PC-3 (cell line): ENCODE results near the gene DOCK1. TPM values are rescaled to one million over a fixed set of nuclear protein-coding genes. Genes with fewer than 3 reads are reported as not detected.

Experiments used
- ATAC-seq: fragments of 200-7000 bp; cut with Tn5 transposase; 2 replicates; pipeline ENCODE4 v1.9.1; 2020; ENCODE audit warnings: mild to moderate bottlenecking, moderate library complexity
- BruUV-seq: library from RNA; stranded (reverse); fragments of 400-500 nt; replicated peaks from 2 replicates; lab custom pipeline; 2021; lab: Mats Ljungman, UMichigan
- CTCF ChIA-PET: fragments of 300-600 bp; sonication (Branson Sonifier 250); formaldehyde crosslinking; loops from one replicate; lab custom pipeline; 2022; ENCODE audit warnings: antibody characterized with exemption; lab: Charles Lee
- POLR2A ChIA-PET: fragments of 300-600 bp; sonication (Branson Sonifier 250); formaldehyde crosslinking; loops from one replicate; lab custom pipeline; 2022; ENCODE audit warnings: antibody characterized with exemption; ENCODE audit not compliant: unreplicated experiment; lab: Charles Lee
- DNase-seq: peaks from one replicate; pipeline ENCODE4 v3.0.0-alpha.2; 2015
- H2AFZ ChIP-seq: fragments of 300-600 bp; sonication (generic); 2 replicates; pipeline ENCODE4 v1.6.0; 2016; ENCODE audit warnings: antibody characterized with exemption, low read length
- H3F3A ChIP-seq: fragments of 300-600 bp; sonication (generic); one replicate; pipeline ENCODE4 v1.6.0; 2017; ENCODE audit warnings: antibody characterized with exemption, low read length, control low read depth, mild to moderate bottlenecking; ENCODE audit not compliant: unreplicated experiment
- H3K27ac ChIP-seq: fragments of 300-600 bp; sonication (generic); 2 replicates; pipeline ENCODE4 v1.5.1; 2016; ENCODE audit warnings: mild to moderate bottlenecking, low read length
- H3K27me3 ChIP-seq: fragments of 300-600 bp; sonication (generic); 2 replicates; pipeline ENCODE4 v1.6.1; 2016; ENCODE audit warnings: low read length, mixed read lengths
- H3K36me3 ChIP-seq: fragments of 300-600 bp; sonication (generic); 2 replicates; pipeline ENCODE4 v1.6.1; 2016; ENCODE audit warnings: low read depth, mixed run types, low read length, mixed read lengths
- H3K4me1 ChIP-seq: fragments of 300-600 bp; sonication (generic); 2 replicates; pipeline ENCODE4 v1.5.1; 2016; ENCODE audit warnings: low read length; ENCODE audit not compliant: insufficient read depth
- H3K4me2 ChIP-seq: fragments of 300-600 bp; sonication (generic); 2 replicates; pipeline ENCODE4 v1.6.0; 2016; ENCODE audit warnings: low read length
- H3K4me3 ChIP-seq: fragments of 300-600 bp; sonication (generic); 2 replicates; pipeline ENCODE4 v1.5.1; 2016; ENCODE audit warnings: mild to moderate bottlenecking, low read length, mixed read lengths
- H3K79me2 ChIP-seq: fragments of 300-600 bp; sonication (generic); 2 replicates; pipeline ENCODE4 v1.6.1; 2017; ENCODE audit warnings: low read length, mixed read lengths
- H3K9ac ChIP-seq: fragments of 300-600 bp; sonication (generic); 2 replicates; pipeline ENCODE4 v1.6.0; 2016; ENCODE audit warnings: mild to moderate bottlenecking, low read length
- H3K9me2 ChIP-seq: fragments of 300-600 bp; sonication (generic); replicated peaks from 2 replicates; pipeline ENCODE4 v1.6.1; 2016; ENCODE audit warnings: mixed run types, low read length, mixed read lengths
- H3K9me3 ChIP-seq: fragments of 300-600 bp; sonication (generic); 2 replicates; pipeline ENCODE4 v1.6.1; 2016; ENCODE audit warnings: low read length, mixed read lengths
- H4K20me1 ChIP-seq: fragments of 300-600 bp; sonication (generic); 2 replicates; pipeline ENCODE4 v1.6.1; 2016; ENCODE audit warnings: low read length, mixed read lengths
- EZH2 ChIP-seq: fragments of 300-600 bp; sonication (generic); IDR thresholded peaks from one replicate; pipeline ENCODE4 v1.6.1; 2017; ENCODE audit warnings: antibody characterized with exemption, mild to moderate bottlenecking, low read length; ENCODE audit not compliant: unreplicated experiment
- EZH2phosphoT487 ChIP-seq: fragments of 300-600 bp; sonication (generic); IDR thresholded peaks from 2 replicates; pipeline ENCODE4 v1.6.1; 2018; ENCODE audit warnings: mild to moderate bottlenecking, antibody characterized with exemption, low read length, borderline replicate concordance
- intact Hi-C: fragments of 100-400 bp; cut with micrococcal nuclease; formaldehyde crosslinking; loops from 2 replicates; pipeline ENCODE4 v1.9.0; 2023
- total RNA-seq: library from RNA; depleted of rRNA; stranded (reverse); fragments of >200 nt; gene quantifications from 2 replicates; pipeline ENCODE4 v1.2.3, GENCODE V29; 2014
- TF ChIP-seq, protein P1 (sequence below): fragments of 300-600 bp; sonication (generic); conservative IDR thresholded peaks from 2 replicates; pipeline ENCODE4 v1.5.1; 2017; ENCODE audit warnings: antibody characterized with exemption, low read depth, mild to moderate bottlenecking, low read length

Gene DOCK1
- total RNA-seq, 1 experiment from 2014 or later: 34.3 TPM

DNA sequence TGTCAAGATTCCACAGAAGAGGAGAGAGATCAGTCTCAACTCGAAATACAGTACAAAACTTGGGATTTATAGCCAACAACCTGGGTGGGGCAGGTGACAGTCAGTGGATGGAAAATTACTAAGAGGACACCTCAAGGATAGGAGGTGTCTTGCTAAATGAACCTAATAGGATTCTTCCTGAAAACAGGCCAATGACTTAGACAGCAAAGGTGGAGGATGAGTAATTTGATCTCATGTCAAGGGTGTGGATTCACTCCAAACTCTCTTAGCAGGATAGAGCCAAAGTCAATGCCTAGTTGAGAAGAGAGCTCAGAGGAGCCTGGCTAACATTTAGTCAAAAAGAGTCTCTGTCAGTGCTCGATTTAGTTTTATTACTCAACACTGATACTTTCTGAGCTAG, 397.9 kb downstream of the DOCK1 start:
- CTCF ChIA-PET: no interaction called here
- Histone ChIP-seq H3K4me1 (no peaks in the 10 kb centered on the region), H3K9ac (no peak overlapping the region), H3K9me3 (no peaks in the 10 kb centered on the region), H3F3A (no peaks in the 10 kb centered on the region), H3K27me3 (no peaks in the 10 kb centered on the region), H4K20me1 (no peaks in the 10 kb centered on the region), H3K9me2 (no peaks in the 10 kb centered on the region), H2AFZ (no peak overlapping the region), H3K79me2 (no peaks in the 10 kb centered on the region), H3K4me3 (no peak overlapping the region), H3K36me3 (no peaks in the 10 kb centered on the region), H3K27ac (no peak overlapping the region), H3K4me2 (no peak overlapping the region)
- peak; percentile 33; the same call in 1 of the 2 replicates for ATAC-seq
- DNase-seq: peak; percentile 26
- POLR2A ChIA-PET: no interaction called here
- intact Hi-C loops: no loop called here
- no TSS peak for BruUV-seq
- TF ChIP-seq, protein P1, sequence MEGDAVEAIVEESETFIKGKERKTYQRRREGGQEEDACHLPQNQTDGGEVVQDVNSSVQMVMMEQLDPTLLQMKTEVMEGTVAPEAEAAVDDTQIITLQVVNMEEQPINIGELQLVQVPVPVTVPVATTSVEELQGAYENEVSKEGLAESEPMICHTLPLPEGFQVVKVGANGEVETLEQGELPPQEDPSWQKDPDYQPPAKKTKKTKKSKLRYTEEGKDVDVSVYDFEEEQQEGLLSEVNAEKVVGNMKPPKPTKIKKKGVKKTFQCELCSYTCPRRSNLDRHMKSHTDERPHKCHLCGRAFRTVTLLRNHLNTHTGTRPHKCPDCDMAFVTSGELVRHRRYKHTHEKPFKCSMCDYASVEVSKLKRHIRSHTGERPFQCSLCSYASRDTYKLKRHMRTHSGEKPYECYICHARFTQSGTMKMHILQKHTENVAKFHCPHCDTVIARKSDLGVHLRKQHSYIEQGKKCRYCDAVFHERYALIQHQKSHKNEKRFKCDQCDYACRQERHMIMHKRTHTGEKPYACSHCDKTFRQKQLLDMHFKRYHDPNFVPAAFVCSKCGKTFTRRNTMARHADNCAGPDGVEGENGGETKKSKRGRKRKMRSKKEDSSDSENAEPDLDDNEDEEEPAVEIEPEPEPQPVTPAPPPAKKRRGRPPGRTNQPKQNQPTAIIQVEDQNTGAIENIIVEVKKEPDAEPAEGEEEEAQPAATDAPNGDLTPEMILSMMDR: no peak
- TF ChIP-seq EZH2phosphoT487: no peak
- TF ChIP-seq EZH2: no peak

DNA sequence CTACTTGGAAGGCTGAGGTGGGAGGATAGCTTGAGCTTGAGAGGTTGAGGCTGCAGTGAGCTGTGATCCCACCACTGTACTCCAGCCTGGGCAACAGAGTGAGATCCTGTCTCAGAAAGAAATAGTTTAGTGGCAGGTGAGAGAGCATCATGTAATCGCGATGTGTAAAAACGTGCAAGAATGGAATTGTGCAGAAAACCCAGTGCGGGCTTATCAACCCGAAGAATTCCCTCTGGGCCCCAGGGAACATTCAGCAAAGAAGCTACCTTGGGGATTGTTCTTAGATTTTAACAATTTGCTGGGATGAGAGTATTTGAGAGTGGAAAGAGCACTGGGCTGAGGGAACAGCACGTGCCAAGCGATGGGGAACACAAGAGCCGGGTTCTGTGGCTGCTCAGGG, 398.5 kb downstream of the DOCK1 start:
- Histone ChIP-seq H2AFZ (no peak overlapping the region), H4K20me1 (no peaks in the 10 kb centered on the region), H3F3A (no peaks in the 10 kb centered on the region), H3K4me2 (no peak overlapping the region), H3K79me2 (no peaks in the 10 kb centered on the region), H3K27ac (no peak overlapping the region), H3K4me3 (no peak overlapping the region), H3K9ac (no peak overlapping the region), H3K4me1 (no peaks in the 10 kb centered on the region), H3K9me3 (no peaks in the 10 kb centered on the region), H3K27me3 (no peaks in the 10 kb centered on the region), H3K36me3 (no peaks in the 10 kb centered on the region), H3K9me2 (no peaks in the 10 kb centered on the region)
- intact Hi-C loops: no loop called here
- DNase-seq (no peak), ATAC-seq (no peak)
- CTCF ChIA-PET: no interaction called here
- BruUV-seq: no TSS peak
- no peak for TF ChIP-seq EZH2
- TF ChIP-seq, protein P1: no peak
- POLR2A ChIA-PET: no interaction called here

DNA sequence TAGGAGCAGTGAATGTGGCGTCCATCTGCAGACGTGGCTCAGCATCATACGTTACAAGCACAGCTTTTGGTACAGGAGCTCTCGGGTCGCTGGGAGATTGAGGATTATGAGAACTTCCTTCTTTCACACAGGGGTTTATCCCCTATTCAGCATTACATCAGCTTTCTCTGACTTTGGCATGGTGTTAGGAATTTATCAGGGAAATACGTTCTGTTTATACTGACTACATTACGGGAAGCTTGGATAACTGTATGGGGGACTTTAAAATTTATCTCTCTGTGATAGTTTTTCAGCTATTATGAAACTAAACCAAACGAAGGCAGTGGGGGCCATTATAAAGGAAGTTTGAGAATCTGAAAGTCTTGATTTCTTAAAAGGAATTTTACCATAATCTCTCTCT, 401.3 kb downstream of the DOCK1 start:
- Histone ChIP-seq H3K27ac (no peak overlapping the region), H3K9me2 (no peaks in the 10 kb centered on the region), H4K20me1 (no peaks in the 10 kb centered on the region), H3K27me3 (no peaks in the 10 kb centered on the region), H3K4me3 (no peak overlapping the region), H3K79me2 (no peaks in the 10 kb centered on the region), H3K9ac (no peak overlapping the region), H3K36me3 (no peaks in the 10 kb centered on the region), H3F3A (no peaks in the 10 kb centered on the region), H3K9me3 (no peaks in the 10 kb centered on the region), H2AFZ (no peak overlapping the region), H3K4me1 (no peaks in the 10 kb centered on the region), H3K4me2 (no peak overlapping the region)
- intact Hi-C loops: no loop called here
- DNase-seq: no peak
- BruUV-seq: no TSS peak
- ChIA-PET POLR2A (no interaction called here), CTCF (no interaction called here)
- no peak for ATAC-seq
- TF ChIP-seq EZH2 (no peak), EZH2phosphoT487 (no peak)
- TF ChIP-seq, protein P1: no peak
